Lower leg skin (tissue), 3 donors: ENCODE results near the gene CNN3.

Experiments
- POLR2A ChIP-seq, 2 donors: fragments of 450-650 bp; IDR thresholded peaks; one replicate each; pipeline ENCODE4 v1.6.1; 2016 to 2017; ENCODE audit warnings: antibody characterized with exemption in 2 of 2, mild to moderate bottlenecking in 1 of 2, moderate library complexity in 1 of 2
- TF ChIP-seq, protein P1 (sequence below), 3 donors: fragments of 450-650 bp; IDR thresholded peaks; one replicate each; pipeline ENCODE4 v1.5.1; 2016; ENCODE audit warnings: antibody characterized with exemption in 3 of 3, mild to moderate bottlenecking in 3 of 3, moderate library complexity in 2 of 3

DNA sequence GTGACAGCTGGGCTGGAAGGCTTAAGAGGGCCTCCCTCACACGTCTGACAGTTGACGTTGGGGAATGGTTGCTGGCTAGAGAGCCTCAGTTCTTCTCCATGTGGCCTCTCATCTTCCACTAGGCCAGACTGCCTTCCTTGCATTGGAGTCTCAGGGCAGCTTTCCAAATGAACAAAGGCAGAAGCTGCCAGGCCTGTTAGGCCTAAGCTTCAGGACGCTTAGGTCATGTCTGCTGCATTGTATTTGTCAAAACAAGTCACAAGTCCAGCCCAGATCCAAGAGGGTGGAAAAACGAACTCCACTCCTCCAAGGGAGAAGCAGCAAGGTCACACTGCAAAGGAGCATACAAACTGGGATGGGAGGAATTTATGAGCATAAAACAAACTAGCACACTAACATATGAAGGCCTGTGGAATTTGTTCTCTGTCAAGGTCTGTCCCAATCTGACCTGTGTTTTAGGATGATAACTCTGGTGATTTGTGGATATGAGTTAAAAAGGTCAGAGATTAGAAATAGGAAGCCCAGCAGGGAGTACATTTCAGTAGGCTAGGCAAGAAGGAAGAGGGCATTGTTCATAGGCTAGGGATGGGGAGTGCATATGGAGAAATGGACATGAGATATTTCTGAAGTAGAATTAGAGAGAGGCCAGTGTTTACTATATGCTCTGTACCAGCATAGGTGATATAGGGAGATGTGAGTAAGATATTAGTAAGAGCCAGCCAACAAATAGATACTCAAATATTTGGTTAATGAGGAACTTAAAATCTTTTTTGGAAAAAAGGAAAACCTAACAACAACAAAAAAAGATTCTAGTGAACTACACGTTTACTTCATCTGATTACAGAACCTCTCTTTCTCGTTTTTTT lies 29.1 kb upstream of the CNN3 start:
- TF ChIP-seq, protein P1, sequence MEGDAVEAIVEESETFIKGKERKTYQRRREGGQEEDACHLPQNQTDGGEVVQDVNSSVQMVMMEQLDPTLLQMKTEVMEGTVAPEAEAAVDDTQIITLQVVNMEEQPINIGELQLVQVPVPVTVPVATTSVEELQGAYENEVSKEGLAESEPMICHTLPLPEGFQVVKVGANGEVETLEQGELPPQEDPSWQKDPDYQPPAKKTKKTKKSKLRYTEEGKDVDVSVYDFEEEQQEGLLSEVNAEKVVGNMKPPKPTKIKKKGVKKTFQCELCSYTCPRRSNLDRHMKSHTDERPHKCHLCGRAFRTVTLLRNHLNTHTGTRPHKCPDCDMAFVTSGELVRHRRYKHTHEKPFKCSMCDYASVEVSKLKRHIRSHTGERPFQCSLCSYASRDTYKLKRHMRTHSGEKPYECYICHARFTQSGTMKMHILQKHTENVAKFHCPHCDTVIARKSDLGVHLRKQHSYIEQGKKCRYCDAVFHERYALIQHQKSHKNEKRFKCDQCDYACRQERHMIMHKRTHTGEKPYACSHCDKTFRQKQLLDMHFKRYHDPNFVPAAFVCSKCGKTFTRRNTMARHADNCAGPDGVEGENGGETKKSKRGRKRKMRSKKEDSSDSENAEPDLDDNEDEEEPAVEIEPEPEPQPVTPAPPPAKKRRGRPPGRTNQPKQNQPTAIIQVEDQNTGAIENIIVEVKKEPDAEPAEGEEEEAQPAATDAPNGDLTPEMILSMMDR (IDR thresholded peaks at IDR 0.05) = no peak
- no peak for TF ChIP-seq POLR2A (IDR thresholded peaks at IDR 0.05)
